B cell (primary cell): ENCODE measurements around the gene TMEM52. TPM values are rescaled to one million over a fixed set of nuclear protein-coding genes. Genes with fewer than 3 reads are reported as not detected.

Source experiments
- ATAC-seq: fragments of 200-7000 bp; cut with Tn5 transposase; one replicate; pipeline ENCODE4 v1.10.0; 2021; ENCODE audit warnings: low read depth, mild to moderate bottlenecking, moderate number of reproducible peaks, moderate library complexity
- CTCF ChIA-PET: fragments of 350-600 bp; sonication (Branson Sonifier 250); formaldehyde crosslinking; loops from one replicate; lab custom pipeline; 2021; ENCODE audit warnings: antibody characterized with exemption, inconsistent platforms; lab: Charles Lee
- POLR2A ChIA-PET: fragments of 350-600 bp; sonication (Branson Sonifier 250); formaldehyde crosslinking; loops from one replicate; lab custom pipeline; 2021; ENCODE audit warnings: antibody characterized with exemption; lab: Charles Lee
- DNase-seq: peaks from one replicate; pipeline ENCODE4 v3.0.0; 2013
- H2AFZ ChIP-seq: 2 replicates; pipeline ENCODE4 v1.6.1; 2012; ENCODE audit warnings: mild to moderate bottlenecking, low read depth, low read length; ENCODE audit not compliant: insufficient read depth, poor library complexity, severe bottlenecking
- H3K27ac ChIP-seq, 2 donors: 1 replicate in 1 of 2; 2 replicates in 1 of 2; pipeline ENCODE4 v1.5.1; 2012 to 2013; ENCODE audit warnings: low read length in 2 of 2, mild to moderate bottlenecking in 2 of 2, moderate library complexity in 1 of 2
- H3K27me3 ChIP-seq, 4 experiments: fragments of 200-600 bp in 1 of 4; sonication (generic) in 1 of 4; replicated peaks in 1 of 4; 1 replicate in 2 of 4; 2 replicates in 2 of 4; pipeline versions ENCODE4 v1.6.1 to v1.7.0; 2013 to 2016; ENCODE audit warnings: low read length in 3 of 4, mild to moderate bottlenecking in 2 of 4, mixed read lengths in 1 of 4, moderate library complexity in 1 of 4; ENCODE audit not compliant: insufficient read depth in 4 of 4, control insufficient read depth in 3 of 4; ENCODE audit errors: control extremely low read depth in 1 of 4
- H3K36me3 ChIP-seq, 2 experiments: replicated peaks in 1 of 2; 1 replicate in 1 of 2; 2 replicates in 1 of 2; pipeline versions ENCODE4 v1.6.1 to v1.7.1; 2013; ENCODE audit warnings: low read length in 1 of 2; ENCODE audit not compliant: insufficient read depth in 2 of 2, control insufficient read depth in 1 of 2; ENCODE audit errors: control extremely low read depth in 1 of 2, extremely low read depth in 1 of 2
- H3K4me1 ChIP-seq, 2 donors: fragments of 200-600 bp in 1 of 2; sonication (generic) in 1 of 2; 1 replicate in 1 of 2; 2 replicates in 1 of 2; pipeline versions ENCODE4 v1.5.1 to v1.6.1; 2013 to 2017; ENCODE audit warnings: low read length in 2 of 2; ENCODE audit not compliant: control insufficient read depth in 2 of 2, insufficient read depth in 2 of 2
- H3K4me2 ChIP-seq: replicated peaks from 2 replicates; pipeline ENCODE3; 2012; ENCODE audit warnings: mild to moderate bottlenecking, low read depth, low read length; ENCODE audit not compliant: poor library complexity, severe bottlenecking
- H3K4me3 ChIP-seq, 5 experiments: fragments of 200-600 bp in 1 of 5; sonication (generic) in 1 of 5; 1 replicate in 3 of 5; 2 replicates in 2 of 5; pipeline versions ENCODE4 v1.5.1 to v1.7.0; 2011 to 2016; ENCODE audit warnings: low read length in 4 of 5, mild to moderate bottlenecking in 4 of 5, low read depth in 2 of 5, control low read depth in 1 of 5, moderate library complexity in 1 of 5; ENCODE audit not compliant: insufficient read depth in 1 of 5; ENCODE audit errors: control extremely low read depth in 1 of 5, extremely low read depth in 1 of 5
- H3K79me2 ChIP-seq: fragments of 200-600 bp; sonication (generic); one replicate; pipeline ENCODE4 v1.6.0; 2016; ENCODE audit warnings: low read length; ENCODE audit not compliant: control insufficient read depth, insufficient read depth
- H3K9ac ChIP-seq: fragments of 200-600 bp; sonication (generic); 2 replicates; pipeline ENCODE4 v1.6.1; 2017; ENCODE audit warnings: mild to moderate bottlenecking, low read length, moderate library complexity
- H3K9me3 ChIP-seq, 3 donors: one replicate each; pipeline versions ENCODE4 v1.6.1 to v1.7.1; 2013; ENCODE audit warnings: low read length in 2 of 3; ENCODE audit not compliant: control insufficient read depth in 2 of 3, insufficient read depth in 1 of 3; ENCODE audit errors: control extremely low read depth in 1 of 3
- H4K20me1 ChIP-seq: 2 replicates; pipeline ENCODE4 v1.6.0; 2012; ENCODE audit warnings: mild to moderate bottlenecking, low read length; ENCODE audit not compliant: insufficient read depth, control insufficient read depth, poor library complexity, severe bottlenecking
- H3K27ac Mint-ChIP-seq: one replicate; pipeline ENCODE4 v1.8.0; 2021; ENCODE audit warnings: mixed read lengths
- H3K27me3 Mint-ChIP-seq: one replicate; pipeline ENCODE4 v1.8.0; 2021; ENCODE audit warnings: mixed read lengths
- H3K4me1 Mint-ChIP-seq: one replicate; pipeline ENCODE4 v1.8.0; 2021; ENCODE audit warnings: mixed read lengths
- H3K4me3 Mint-ChIP-seq: one replicate; pipeline ENCODE4 v1.8.0; 2021; ENCODE audit warnings: mixed read lengths
- H3K9me3 Mint-ChIP-seq: one replicate; pipeline ENCODE4 v1.8.0; 2022; ENCODE audit warnings: mixed read lengths; ENCODE audit not compliant: insufficient read depth
- EZH2 ChIP-seq: IDR thresholded peaks from 2 replicates; pipeline ENCODE4 v1.6.1; 2012; ENCODE audit warnings: borderline replicate concordance, low read depth, mild to moderate bottlenecking, moderate library complexity, low read length; ENCODE audit not compliant: insufficient read depth, poor library complexity, severe bottlenecking
- WGBS: methylation state at CpG from one replicate; pipeline ENCODE4 v1.1.5; 2013; ENCODE audit warnings: missing lambda C conversion rate; ENCODE audit not compliant: insufficient coverage; 5-methylcytosine and 5-hydroxymethylcytosine counted together
- intact Hi-C: fragments of 100-400 bp; cut with micrococcal nuclease; formaldehyde crosslinking; loops from one replicate; pipeline ENCODE4 v1.10.0; 2022
- polyA plus RNA-seq: library from polyadenylated mRNA; depleted of rRNA; stranded (reverse); fragments of >200 nt; gene quantifications from 2 replicates; pipeline ENCODE4 v1.2.3, GENCODE V29; 2012
- total RNA-seq, 2 donors: library from RNA; stranded (reverse); fragments of 120-200 nt in 1 of 2; gene quantifications; 1 replicate in 1 of 2; 2 replicates in 1 of 2; pipeline versions ENCODE4 v1.2.3 to v1.2.4, GENCODE V29; 2013 to 2022
- TF ChIP-seq, protein P1 (sequence below): fragments of 200-600 bp; IDR thresholded peaks from one replicate; pipeline ENCODE4 v1.8.0; 2022; ENCODE audit warnings: antibody characterized with exemption, mild to moderate bottlenecking

Gene TMEM52
- total and polyA plus RNA-seq, 2 donors (not counting 1 experiment from before 2014, with no cell fraction given), result 0.69 to 1.00 TPM

DNA sequence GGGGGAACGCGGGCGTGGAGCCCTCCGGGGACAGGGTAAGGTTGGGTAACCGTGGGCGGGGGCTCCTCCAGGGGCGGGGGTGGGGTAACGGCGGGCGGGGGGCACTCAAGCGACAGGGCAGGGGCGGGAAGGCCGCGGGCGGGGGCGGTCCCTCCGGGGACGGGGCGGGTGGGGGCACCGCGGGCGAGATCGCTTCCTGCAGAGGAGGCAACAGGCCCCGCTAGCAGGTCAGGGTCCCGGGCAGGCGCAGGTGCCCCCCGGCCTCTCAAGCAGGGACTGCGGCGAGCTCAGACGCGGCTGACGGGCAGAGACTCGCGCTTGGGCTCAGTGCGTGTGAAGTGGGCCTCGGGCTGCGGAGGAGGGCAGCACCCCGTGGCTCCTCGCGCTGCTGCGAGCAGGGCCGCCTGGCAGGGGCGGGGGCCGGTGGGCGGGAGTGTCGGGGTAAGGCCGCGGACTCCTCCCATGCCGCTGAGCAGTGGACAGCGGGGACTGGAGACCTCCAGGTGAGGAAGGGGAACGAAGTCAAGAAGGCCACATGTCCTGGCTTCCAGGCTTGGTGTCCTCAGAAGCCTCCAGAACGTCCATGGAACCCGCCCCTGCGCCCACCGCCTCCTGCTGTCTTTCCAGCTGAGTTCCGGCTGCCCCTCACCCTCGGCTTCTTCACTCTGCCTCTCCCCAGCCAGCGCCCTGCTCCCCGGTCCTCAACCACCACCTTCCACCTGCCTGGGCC lies 27.6 kb downstream of the TMEM52 start:
- ATAC-seq (peak; percentile 64), DNase-seq (no peak)
- TF ChIP-seq EZH2, result no peak
- TF ChIP-seq, protein P1, sequence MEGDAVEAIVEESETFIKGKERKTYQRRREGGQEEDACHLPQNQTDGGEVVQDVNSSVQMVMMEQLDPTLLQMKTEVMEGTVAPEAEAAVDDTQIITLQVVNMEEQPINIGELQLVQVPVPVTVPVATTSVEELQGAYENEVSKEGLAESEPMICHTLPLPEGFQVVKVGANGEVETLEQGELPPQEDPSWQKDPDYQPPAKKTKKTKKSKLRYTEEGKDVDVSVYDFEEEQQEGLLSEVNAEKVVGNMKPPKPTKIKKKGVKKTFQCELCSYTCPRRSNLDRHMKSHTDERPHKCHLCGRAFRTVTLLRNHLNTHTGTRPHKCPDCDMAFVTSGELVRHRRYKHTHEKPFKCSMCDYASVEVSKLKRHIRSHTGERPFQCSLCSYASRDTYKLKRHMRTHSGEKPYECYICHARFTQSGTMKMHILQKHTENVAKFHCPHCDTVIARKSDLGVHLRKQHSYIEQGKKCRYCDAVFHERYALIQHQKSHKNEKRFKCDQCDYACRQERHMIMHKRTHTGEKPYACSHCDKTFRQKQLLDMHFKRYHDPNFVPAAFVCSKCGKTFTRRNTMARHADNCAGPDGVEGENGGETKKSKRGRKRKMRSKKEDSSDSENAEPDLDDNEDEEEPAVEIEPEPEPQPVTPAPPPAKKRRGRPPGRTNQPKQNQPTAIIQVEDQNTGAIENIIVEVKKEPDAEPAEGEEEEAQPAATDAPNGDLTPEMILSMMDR, result no peak
- Mint-ChIP-seq H3K4me3 (peak overlapping the region; percentile 91), H3K27ac (peak overlapping the region; percentile 94), H3K27me3 (no peaks in the 10 kb centered on the region), H3K4me1 (peaks cover 60% of the 10 kb centered on the region), H3K9me3 (no peaks in the 10 kb centered on the region)
- POLR2A ChIA-PET, result interaction anchor here (0.6 to 2.0 kb wide), 5 partner anchors 10 to 112 kb away, joined by 5 to 7 read pairs (median 6); no protein-coding TSS in a partner anchor
- Histone ChIP-seq H3K4me3 (peak overlapping the region; percentile 3 to 88 (median 61)), H2AFZ (peak overlapping the region; percentile 82), H4K20me1 (peaks cover 36% of the 10 kb centered on the region), H3K9me3 (no peaks in the 10 kb centered on the region), H3K79me2 (peaks cover 44% of the 10 kb centered on the region), H3K9ac (peak overlapping the region; percentile 83), H3K27me3 (no peaks in the 10 kb centered on the region), H3K36me3 (no peaks in the 10 kb centered on the region), H3K27ac (peak overlapping the region; percentile 72 to 79), H3K4me1 (peaks cover 52 to 74% of the 10 kb centered on the region in 2 donors), H3K4me2 (peak overlapping the region; percentile 97)
- CTCF ChIA-PET, result interaction anchor here (0.6 to 1.7 kb wide), 4 partner anchors 15 to 112 kb away, joined by 3 to 21 read pairs (median 7); no protein-coding TSS in a partner anchor
- 1% methylated on average over 51 of the region's 59 CpGs for WGBS
- intact Hi-C loops, result loop anchor here (1.0 to 2.0 kb wide), 5 partner anchors 18 to 276 kb away; partner anchors contain the start of genes MIB2 and TMEM52
